ENCODE measurements around the gene SLC35E4.

GRCh38 chr22:30695351-30695851 lies 59.8 kb downstream of the SLC35E4 start:
- TF ChIP-seq CTCF (conservative IDR thresholded peaks at IDR 0.05), result no peak
- no peak for TF ChIP-seq ZFX (IDR thresholded peaks at IDR 0.05)

All from C4-2B (cell line).